GM06990 (cell line): ENCODE measurements around the gene ARID3A.

Source experiments
- DNase-seq: peaks from one replicate; pipeline ENCODE4 v3.0.0-alpha.2; 2011; ENCODE audit not compliant: insufficient read length; ENCODE audit errors: extremely low read depth
- H3K27me3 ChIP-seq: replicated peaks from 2 replicates; pipeline ENCODE4 v1.6.0; 2011; ENCODE audit warnings: low read length; ENCODE audit not compliant: control insufficient read depth, insufficient read depth
- H3K36me3 ChIP-seq: 2 replicates; pipeline ENCODE4 v1.5.1; 2011; ENCODE audit warnings: low read length; ENCODE audit not compliant: control insufficient read depth, insufficient read depth
- H3K4me3 ChIP-seq: replicated peaks from 2 replicates; pipeline ENCODE4 v1.5.1; 2011; ENCODE audit warnings: low read depth, mild to moderate bottlenecking, control low read depth, low read length
- CTCF ChIP-seq: IDR thresholded peaks from 2 replicates; pipeline ENCODE4 v1.5.1; 2011; ENCODE audit warnings: low read length, control low read depth, mild to moderate bottlenecking, inconsistent platforms; ENCODE audit not compliant: insufficient read depth, poor library complexity, severe bottlenecking

Gene ARID3A

DNA sequence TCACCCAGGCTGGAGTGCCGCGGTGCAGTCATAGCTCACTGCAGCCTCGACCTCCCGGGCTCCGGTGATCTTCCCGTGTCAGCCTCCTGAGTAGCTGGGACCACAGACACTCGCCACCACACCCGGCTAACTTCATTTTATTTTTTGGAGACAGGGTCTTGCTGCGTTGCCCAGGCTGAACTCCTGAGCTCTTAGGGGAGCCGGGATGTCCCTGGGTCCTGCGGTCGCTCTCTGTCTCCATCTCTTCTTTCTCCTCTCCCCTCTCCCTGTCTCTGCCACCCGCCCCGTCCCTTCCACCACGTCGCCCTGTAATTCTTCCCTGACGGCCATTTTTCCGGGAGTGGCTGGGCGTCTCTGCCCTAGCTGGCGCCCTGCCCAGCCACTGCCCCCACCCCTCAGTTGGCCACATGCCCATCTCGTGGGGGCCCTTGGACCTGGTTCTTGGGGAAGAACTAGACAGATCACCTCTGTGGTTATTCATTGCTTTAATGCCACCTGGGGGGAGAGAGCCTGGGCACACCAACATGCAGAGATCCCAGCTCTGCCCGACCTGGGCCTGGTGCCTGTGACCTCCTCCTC lies 18.9 kb downstream of the ARID3A start:
- no peak for TF ChIP-seq CTCF
- DNase-seq = no peak
- no peaks in the 10 kb centered on the region for H3K27me3 ChIP-seq
- H3K4me3 ChIP-seq = no peak overlapping the region
- peaks cover 22% of the 10 kb centered on the region for H3K36me3 ChIP-seq

- peaks cover 22% of the 10 kb centered on the region for H3K36me3 ChIP-seq
- no peak overlapping the region for H3K4me3 ChIP-seq
- TF ChIP-seq CTCF = no peak
- DNase-seq = no peak
- no peaks in the 10 kb centered on the region for H3K27me3 ChIP-seq
Measured at GRCh38 chr19:945401-946252, 19.8 kb downstream of the ARID3A start.

DNA sequence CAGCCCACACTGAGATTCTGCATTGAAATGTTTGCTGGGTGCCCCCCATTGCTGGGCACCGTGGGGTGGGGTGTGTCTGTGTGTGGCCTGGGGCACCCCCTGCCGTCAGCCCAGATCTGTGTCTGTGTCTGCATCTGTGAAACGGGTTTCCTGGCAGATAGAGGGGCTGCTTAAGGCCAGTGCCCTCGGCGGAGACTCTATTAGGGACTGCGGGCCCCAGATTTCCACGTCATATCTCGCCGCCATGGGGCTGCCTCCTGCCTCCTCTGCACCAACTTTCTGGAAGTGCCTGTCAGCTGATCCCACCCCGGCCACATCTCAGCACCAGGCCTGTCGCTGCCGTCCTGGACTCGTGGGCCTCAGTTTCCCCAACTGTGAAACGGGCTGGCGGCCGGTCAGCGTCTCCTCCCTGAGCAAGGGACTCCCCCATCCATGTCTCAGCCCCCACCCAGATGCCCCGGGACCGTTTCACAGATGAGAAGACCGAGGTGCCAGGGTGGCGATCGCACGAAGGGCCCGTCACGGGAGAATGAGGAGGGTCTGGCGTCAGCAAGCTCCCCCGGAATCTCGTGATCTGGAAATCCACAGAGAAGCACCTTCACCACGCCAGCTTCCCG lies 21.4 kb downstream of the ARID3A start:
- H3K27me3 ChIP-seq = no peaks in the 10 kb centered on the region
- DNase-seq = peak; percentile 71
- peak overlapping the region; percentile 53 for H3K4me3 ChIP-seq
- peak; percentile 46 for TF ChIP-seq CTCF
- H3K36me3 ChIP-seq = peaks cover 17% of the 10 kb centered on the region

DNA sequence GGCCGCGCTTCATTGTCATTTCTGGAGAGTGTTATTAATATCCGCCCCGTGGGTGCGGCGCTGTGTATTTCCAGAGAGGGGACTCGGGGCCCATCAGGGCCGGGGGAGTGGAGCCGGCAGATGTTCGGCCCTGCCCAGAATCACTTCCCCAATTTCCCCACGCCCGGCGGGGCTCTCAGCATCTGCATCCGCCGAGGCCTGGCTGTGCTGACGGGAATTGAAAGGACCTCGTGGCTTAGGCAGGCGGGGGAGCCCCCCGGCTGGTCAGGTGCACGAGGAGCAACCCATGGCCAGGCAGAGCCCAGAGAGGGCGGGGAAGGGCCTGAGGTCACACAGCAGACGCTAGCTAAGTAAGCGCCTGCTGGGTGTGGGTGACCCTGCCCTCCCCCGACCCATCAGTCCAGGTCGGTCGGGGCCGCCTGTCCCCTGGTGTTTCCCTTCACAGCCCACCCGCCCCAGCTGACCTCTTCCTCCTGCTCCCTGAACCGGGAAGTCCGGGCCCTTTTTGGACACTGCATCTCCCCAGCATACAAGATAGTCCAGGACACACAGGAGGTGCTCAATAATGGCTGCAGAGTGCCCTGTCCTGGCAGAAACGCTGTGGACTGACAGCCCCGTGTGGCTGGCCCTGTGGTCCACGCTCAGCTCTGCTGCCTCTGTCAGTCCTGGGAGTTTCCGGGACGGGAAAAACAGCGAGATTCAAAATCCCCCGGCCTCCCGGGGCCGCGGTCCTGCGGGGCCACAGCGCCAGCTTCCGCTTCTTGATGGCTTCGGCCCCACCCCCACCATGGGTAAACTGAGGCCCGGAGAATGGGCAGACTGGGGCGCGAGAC lies 22.1 kb downstream of the ARID3A start:
- Histone ChIP-seq H3K4me3 (peak overlapping the region; percentile 53), H3K36me3 (peaks cover 11% of the 10 kb centered on the region), H3K27me3 (no peaks in the 10 kb centered on the region)
- TF ChIP-seq CTCF = no peak
- DNase-seq = peak; percentile 96

DNA sequence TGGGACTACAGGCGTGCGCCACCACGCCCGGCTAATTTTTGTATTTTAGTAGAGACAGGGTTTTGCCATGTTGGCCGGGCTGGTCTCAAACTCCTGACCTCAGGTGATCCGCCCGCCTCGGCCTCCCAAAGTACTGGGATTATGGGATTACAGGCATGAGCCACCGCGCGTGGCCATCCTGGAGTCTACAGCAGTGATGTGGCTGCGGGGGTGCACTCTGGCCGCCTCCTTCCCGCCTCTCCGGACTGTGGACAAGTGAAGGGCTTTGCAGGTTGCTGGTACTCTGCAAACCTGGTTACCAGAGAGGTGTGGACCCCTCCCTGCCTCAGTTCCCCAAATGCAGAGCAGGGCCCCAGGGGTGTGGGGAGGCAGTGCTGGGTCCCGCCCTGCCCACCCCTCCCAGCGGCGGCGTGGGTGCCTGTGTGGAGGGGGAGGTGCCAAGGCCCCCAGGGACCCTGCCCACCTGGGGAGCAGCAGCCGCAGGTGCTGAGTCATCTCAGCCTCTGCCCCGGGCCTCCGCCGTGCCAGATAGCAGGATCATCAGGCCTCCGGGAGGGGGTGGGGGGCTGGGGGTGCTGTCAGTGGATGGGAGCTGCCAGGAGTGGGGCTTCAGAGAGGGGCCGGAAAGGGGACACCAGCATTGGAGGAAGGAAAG lies 23.1 kb downstream of the ARID3A start:
- Histone ChIP-seq H3K4me3 (peak overlapping the region; percentile 5; the same call in 1 of the 2 replicates), H3K27me3 (no peaks in the 10 kb centered on the region), H3K36me3 (peaks cover 7% of the 10 kb centered on the region)
- peak; percentile 85 for DNase-seq
- TF ChIP-seq CTCF = no peak
